Suppressor macrophage (primary cell): ENCODE results near the gene KCNG2.
A peak's percentile ranks its signal among the peaks of the same experiment; 100 is the strongest.
"Not testable (repeated sequence)": the region's sequence is repeated elsewhere in the genome, so short reads cannot be mapped to it uniquely, and the experiment has no call there.

Experiments
- DNase-seq, 4 experiments: peaks; one replicate each; pipeline ENCODE4 v3.0.0-alpha.2; 2020 to 2022

KCNG2 gene

DNA sequence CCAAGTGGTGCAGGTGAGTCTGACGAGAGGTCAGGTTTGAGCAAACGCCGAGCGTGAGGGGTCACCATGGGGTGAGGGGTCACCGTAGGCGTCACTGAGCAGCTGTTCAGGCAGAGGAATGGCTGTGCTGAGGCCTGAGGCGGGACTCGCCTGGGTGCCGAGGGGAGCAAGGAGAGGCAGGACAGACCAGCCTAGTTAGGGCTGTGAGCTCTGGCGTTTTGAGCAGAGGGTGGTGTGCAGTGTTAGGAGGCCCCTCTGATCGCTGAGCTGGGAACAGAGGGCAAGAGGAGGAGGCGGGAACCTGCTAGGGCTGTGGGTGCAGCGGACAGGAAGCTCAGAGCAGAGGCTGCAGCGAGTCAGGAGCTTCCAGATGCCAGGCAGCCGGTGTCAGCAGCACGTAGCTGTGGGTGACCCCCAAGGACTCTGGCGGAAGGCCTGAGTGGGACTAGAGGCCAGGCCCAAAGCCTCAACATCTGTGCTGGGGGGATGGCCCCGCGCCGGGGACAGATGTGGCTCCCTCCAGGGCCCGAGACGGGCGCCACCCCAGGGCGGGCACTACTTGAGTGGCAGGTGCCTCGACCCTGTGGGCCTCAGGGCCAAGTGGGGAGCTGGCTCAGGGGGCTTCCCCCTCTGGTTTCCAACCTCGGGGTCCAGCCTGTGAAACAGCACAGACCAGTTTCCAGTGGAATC is 55.7 kb downstream of the KCNG2 start:
- no peak for DNase-seq

- DNase-seq: no peak
Measured at GRCh38 chr18:79853993-79854364, 56.2 kb downstream of the KCNG2 start.

DNA sequence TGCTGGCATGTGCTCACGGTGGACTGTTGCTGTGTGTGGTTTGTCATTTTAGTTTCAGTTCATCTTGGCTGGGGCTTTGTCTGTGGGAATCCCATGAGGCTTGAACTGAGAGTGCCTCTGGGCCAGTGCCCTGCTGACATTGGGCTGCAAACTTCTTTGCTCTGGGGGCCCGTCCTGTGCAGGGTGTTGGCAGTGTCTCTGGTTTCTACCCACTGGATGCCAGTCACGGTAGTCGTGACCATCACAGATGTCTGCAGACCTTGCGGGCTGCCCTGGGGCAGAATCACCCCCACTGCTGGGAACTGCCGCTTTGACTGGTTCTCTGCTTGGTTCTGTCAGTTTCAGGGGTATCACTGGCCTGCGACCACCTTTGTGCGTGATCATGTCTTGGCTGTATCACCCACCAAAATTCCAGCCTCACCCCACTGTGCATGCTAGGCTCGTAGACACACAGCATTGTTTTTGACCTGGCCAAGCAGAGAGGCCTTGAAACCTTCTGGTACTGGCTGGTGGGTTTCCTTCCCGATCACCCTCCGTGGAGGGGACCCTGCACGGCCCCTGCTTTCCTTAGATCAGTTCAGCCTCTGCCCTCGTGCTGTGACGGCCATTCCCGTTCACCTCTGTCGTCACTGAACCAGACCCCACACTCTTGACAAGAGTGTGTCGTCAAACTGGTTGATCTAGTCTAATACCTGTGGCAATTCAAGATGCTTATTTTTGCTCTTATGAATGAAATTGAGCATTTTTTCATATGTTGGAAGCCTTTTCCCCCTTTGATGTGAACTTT is 57.6 kb downstream of the KCNG2 start:
- DNase-seq: peak in 1 of 4 experiments; percentile 14

GRCh38 chr18:79856119-79857007 is 58.6 kb downstream of the KCNG2 start:
- peak; percentile 8 to 57 (median 49) for DNase-seq

GRCh38 chr18:79857082-79857671 is 59.4 kb downstream of the KCNG2 start:
- DNase-seq: no peak

GRCh38 chr18:79859314-79859713 is 61.6 kb downstream of the KCNG2 start:
- no peak for DNase-seq

DNA sequence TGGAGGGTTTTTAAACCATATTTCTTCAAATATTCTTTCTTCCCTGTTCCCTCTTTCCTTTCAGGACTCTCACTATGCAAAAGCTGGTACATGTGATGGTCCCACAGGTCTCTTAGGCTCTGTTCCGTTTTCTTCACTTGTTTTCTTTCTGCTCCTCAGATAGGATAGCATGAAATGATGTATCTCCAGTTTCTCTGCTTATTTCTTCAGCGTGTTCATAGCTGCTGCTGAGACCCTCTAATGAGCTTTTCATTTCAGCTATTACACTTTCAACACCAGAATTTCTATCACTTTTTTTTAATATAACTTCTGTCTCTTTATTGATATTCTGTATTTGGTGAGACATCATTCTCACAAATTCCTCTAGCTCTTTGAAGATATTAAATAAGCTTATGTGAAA is 63.9 kb downstream of the KCNG2 start:
- no peak for DNase-seq

- DNase-seq: no peak
Measured at GRCh38 chr18:79862562-79862961, 64.8 kb downstream of the KCNG2 start.

DNA sequence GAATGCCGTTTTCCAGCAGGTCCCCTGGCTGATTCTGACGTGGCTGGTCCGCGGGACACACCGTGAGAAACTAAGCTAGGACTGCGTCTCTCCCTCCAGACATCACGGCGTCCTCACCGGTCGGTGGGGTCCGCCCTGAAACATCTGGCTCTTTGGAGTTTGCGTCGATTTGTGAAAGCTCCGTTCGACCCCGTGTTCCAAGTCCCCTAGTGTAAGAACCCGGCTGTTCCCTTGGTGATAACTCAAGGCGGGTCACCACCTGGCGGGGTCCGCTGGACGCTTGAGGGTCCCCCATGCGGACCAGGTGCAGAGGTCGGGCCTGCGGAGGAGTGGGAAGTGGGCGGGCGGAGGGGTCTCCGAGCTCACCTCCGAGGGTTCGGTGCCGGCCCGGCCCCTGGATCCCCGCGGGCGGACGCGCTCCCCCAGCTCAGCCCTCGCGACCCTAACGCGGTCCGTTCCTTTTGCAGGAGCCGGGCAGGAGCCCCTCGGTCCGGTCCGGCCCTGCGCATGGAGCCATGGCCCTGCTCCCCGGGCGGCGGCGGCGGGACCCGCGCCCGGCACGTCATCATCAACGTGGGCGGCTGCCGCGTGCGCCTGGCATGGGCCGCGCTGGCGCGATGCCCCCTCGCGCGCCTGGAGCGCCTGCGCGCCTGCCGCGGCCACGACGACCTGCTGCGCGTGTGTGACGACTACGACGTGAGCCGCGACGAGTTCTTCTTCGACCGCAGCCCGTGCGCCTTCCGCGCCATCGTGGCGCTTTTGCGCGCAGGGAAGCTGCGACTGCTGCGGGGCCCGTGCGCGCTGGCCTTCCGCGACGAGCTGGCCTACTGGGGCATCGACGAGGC is 65.6 kb downstream of the KCNG2 start:
- DNase-seq: no peak

- DNase-seq: no peak
Measured at GRCh38 chr18:79864006-79864725, 66.4 kb downstream of the KCNG2 start.

DNA sequence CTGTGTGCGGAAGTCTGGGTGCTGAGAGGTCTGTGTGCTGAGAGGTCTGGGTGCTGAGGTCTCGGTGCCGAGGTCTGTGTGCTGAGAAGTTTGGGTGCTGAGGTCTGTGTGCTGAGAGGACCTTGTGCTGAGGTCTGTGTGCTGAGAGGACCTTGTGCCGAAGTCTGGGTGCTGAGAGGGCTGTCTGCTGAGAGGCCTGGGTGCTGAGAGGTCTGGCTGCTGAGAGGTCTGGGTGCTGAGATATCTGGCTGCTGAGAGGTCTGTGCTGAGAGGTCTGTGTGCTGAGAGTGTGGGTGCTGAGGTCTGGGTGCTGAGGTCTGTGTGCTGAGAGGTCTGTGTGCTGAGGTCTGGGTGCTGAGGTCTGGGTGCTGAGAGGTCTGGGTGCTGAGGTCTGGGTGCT is 67.2 kb downstream of the KCNG2 start:
- DNase-seq: not testable (repeated sequence)

DNA sequence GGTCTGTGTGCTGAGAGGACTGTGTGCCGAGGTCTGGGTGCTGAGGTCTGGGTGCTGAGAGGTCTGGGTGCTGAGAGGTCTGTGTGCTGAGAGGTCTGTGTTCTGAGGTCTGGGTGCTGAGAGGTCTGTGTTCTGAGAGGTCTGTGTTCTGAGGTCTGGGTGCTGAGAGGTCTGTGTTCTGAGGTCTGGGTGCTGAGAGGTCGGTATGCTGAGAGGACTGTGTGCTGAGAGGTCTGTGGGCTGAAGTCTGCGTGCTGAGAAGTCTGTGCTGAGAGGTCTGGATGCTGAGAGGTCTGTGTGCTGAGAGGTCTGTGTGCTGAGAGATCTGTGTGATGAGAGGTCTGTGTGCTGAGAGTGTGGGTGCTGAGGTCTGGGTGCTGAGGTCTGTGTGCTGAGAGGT is 68.2 kb downstream of the KCNG2 start:
- DNase-seq: not testable (repeated sequence)

DNA sequence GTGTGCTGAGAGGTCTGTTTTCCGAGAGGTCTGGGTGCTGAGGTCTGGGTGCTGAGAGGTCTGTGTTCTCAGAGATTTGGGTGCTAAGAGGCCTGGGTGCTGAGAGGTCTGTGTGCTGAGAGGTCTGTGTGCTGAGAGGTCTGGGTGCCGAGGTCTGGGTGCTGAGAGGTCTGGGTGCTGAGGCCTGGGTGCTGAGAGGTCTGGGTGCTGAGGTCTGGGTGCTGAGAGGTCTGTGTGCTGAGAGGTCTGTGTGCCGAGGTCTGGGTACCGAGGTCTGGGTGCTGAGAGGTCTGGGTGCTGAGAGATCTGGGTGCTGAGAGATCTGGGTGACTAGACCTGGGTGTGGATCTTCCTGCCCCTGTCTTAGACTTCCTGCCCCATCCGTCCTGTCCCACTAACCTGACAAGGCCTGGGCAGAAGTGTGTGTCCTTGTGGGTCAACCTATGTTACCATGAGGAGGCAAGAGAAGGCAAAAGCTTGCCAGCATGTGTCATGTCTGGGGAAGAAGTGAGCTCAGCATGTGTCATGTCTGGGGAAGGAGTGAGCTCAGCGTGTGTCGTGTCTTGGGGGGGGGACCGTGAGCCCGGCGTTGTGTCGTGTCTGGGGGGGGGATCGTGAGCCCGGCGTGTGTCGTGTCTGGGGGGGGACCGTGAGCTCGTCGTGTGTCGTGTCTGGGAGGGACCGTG is 69.3 kb downstream of the KCNG2 start:
- no peak for DNase-seq

DNA sequence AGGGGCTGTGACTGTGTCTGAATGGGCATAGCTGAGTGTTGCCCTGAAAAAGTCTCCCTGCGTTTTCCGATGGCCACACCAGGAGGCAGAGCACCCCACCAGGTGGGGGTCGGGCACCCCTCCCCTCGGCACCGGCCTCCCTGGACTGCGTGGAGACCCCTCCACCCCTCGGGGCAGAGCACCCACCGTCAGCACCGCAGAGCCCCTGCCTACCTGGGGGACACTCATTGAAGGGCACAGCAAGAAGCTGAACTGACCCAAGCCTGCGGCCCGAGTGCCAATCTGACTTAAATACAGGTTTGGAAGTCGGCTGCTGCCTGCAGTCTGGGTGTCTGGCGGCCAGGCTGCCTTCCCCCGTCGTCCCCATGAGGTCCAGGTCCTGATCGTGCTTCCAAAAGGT is 69.9 kb downstream of the KCNG2 start:
- DNase-seq: no peak

DNA sequence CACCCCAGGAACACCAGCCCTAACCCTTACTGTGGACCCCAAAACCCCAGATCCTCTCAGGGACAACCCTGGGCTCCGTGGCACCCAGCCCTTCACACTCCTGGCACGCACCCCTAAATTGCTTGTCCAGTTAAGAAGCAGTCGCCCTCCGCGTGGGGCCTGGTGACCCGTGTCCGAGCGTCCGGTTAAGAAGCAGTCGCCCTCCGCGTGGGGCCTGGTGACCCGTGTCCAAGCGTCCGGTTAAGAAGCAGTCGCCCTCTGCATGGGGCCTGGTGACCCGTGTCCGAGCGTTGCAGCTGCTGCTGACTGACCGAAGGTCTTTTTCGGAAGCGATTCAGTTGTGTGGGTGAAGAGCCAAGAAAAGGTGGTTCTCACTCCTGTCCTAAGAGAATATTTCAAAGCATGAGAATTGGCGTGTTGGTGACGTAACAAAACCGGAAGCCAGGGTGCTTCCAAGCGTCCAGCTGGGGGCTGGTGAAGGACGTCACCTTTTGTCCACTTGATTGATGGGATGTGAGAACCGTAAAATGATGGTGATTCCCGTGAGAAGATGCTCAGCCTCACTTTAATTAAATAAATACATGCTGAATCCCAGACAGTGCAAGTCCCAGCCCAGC is 70.5 kb downstream of the KCNG2 start:
- DNase-seq: no peak

DNA sequence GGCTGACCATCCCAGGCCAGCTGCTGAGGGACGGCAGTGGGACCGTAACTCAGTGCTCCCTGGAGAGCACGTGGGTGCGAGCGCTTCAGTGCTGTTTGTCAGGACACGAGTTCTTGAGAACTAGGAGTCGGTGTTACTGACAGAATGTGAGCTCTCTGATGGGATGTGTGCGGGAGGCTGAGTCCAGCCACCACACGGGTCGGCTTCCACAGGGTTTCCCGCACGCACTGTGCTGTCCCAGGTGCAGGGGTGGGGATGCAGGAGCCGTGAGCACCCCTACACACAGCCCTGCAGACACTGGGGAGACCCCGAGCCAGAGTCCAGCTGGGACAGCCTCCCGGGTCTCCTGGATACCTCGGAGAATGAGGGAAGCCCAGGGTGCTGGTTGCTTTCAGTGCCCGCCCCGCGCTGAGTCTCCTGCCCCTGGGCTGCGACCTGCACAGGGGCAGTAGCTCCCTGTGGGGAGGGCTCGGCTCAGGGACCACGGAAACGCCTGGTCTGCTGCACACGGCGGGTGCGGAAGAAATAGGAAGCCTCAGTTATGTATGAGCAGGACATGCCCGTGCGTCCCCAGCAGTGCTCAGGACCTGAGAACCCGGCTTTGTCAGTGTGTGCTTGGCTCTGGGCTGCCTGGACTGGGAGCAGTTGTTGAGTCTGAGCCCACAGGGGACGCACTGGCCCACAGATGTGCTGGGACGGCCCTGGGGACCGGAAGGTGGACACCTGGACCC is 71.2 kb downstream of the KCNG2 start:
- no peak for DNase-seq

- no peak for DNase-seq
Measured at GRCh38 chr18:79869591-79870300, 72.0 kb downstream of the KCNG2 start.

DNA sequence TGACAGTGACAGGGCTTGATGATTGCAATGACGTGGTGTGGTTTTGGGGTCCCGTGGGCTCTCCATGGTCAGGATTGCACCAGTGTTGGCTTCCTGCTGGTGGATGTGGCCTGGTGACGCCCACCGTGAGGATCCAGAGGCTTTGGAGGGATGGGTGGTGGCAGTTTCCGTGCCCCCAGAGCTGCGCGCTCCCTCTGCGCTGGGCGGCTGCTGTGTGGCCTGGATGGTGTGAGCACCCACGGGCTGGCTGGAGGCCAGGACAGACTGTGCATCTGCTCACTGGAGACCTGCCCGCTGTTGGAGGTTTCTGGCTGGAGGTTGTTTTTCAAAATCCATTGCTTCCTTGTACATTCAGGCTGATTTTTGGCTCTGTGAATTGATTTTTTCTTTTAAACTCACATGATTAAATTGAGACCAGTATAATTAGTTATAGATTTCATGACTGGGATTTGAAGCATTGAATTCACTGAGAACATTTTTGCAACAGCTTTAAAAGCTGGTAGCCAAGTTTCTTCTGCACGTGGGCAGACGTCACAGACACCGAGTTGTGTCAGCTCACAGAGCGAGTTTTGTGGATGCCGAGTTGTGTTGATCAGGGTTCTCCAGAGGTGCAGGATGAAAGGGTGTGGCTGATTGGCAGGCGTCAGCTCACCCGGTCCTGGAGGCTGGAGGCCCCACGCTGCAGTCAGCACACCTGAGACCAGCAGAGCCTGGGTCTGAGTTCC is 72.7 kb downstream of the KCNG2 start:
- no peak for DNase-seq
